Colon (tissue), 2 donors: ENCODE measurements around the gene PVALEF.
"Not testable (repeated sequence)": the region's sequence is repeated elsewhere in the genome, so short reads cannot be mapped to it uniquely, and the experiment has no call there.

Experiments
- FAIRE-seq: peaks from 2 replicates; lab custom pipeline; 2012; peaks lifted over from hg19 to GRCh38; lab: Jason Lieb, UNC
- donor health status: control.
- donor health status: control.

Gene PVALEF

GRCh38 chr17:81144423-81144781, 20.9 kb upstream of the PVALEF start:
- no peak for FAIRE-seq

- FAIRE-seq = not testable (repeated sequence)
These were observed 19.1 kb upstream of the PVALEF start for GRCh38 chr17:81146208-81146607.

- no peak for FAIRE-seq
These were observed 17.6 kb upstream of the PVALEF start for GRCh38 chr17:81147701-81148100.

GRCh38 chr17:81148571-81148970, 16.7 kb upstream of the PVALEF start:
- no peak for FAIRE-seq

- no peak for FAIRE-seq
These were observed 16.2 kb upstream of the PVALEF start for GRCh38 chr17:81148986-81149533.

- no peak for FAIRE-seq
These were observed 14.8 kb upstream of the PVALEF start for GRCh38 chr17:81150377-81151077.

- no peak for FAIRE-seq
These were observed 14.0 kb upstream of the PVALEF start for GRCh38 chr17:81151278-81151677.

- no peak for FAIRE-seq
These were observed 12.9 kb upstream of the PVALEF start for GRCh38 chr17:81152288-81152828.

- FAIRE-seq = no peak
These were observed 11.9 kb upstream of the PVALEF start for GRCh38 chr17:81153340-81153803.

- not testable (repeated sequence) for FAIRE-seq
These were observed 11.3 kb upstream of the PVALEF start for GRCh38 chr17:81154016-81154415.

- FAIRE-seq = no peak
These were observed 10.3 kb upstream of the PVALEF start for GRCh38 chr17:81154961-81155360.

GRCh38 chr17:81156866-81157805, 8.2 kb upstream of the PVALEF start:
- no peak for FAIRE-seq

GRCh38 chr17:81157848-81158687, 7.2 kb upstream of the PVALEF start:
- no peak for FAIRE-seq

GRCh38 chr17:81158688-81159590, 6.4 kb upstream of the PVALEF start:
- no peak for FAIRE-seq

- FAIRE-seq = no peak
These were observed 5.6 kb upstream of the PVALEF start for GRCh38 chr17:81159611-81160265.

GRCh38 chr17:81160306-81160705, 5.0 kb upstream of the PVALEF start:
- FAIRE-seq = no peak

GRCh38 chr17:81160747-81161453, 4.4 kb upstream of the PVALEF start:
- FAIRE-seq = no peak

GRCh38 chr17:81161536-81161935, 3.8 kb upstream of the PVALEF start:
- no peak for FAIRE-seq

GRCh38 chr17:81161972-81162371, 3.3 kb upstream of the PVALEF start:
- no peak for FAIRE-seq
